Colonic mucosa (tissue), 4 donors: ENCODE data around the gene PDLIM7. TPM values are rescaled to one million over a fixed set of nuclear protein-coding genes. Genes with fewer than 3 reads are reported as not detected.
A peak's percentile ranks its signal among the peaks of the same experiment; 100 is the strongest.

Source experiments
- DNase-seq: peaks from one replicate; pipeline ENCODE4 v3.0.0-alpha.2; 2020
- H3K27ac ChIP-seq: fragments of 200-600 bp; one replicate; pipeline ENCODE4 v1.8.0; 2021
- H3K27me3 ChIP-seq: fragments of 200-600 bp; one replicate; pipeline ENCODE4 v1.8.0; 2021
- H3K36me3 ChIP-seq: fragments of 200-600 bp; one replicate; pipeline ENCODE4 v1.8.0; 2021
- H3K4me1 ChIP-seq: fragments of 200-600 bp; one replicate; pipeline ENCODE4 v1.8.0; 2021; ENCODE audit warnings: mild to moderate bottlenecking
- H3K4me3 ChIP-seq: fragments of 200-600 bp; one replicate; pipeline ENCODE4 v1.8.0; 2021
- H3K9ac ChIP-seq, 2 donors: one replicate each; pipeline ENCODE4 v1.7.0; 2013; ENCODE audit warnings: control low read depth in 2 of 2, low read depth in 2 of 2, low read length in 2 of 2
- H3K9me3 ChIP-seq: fragments of 200-600 bp; one replicate; pipeline ENCODE4 v1.8.0; 2021
- CTCF ChIP-seq: fragments of 200-600 bp; IDR thresholded peaks from one replicate; pipeline ENCODE4 v1.8.0; 2022; ENCODE audit warnings: antibody characterized with exemption, mild to moderate bottlenecking
- intact Hi-C: fragments of 100-400 bp; cut with DNase I; formaldehyde crosslinking; loops from one replicate; pipeline ENCODE4 v1.14.1; 2022
- total RNA-seq, 2 donors: library from RNA; stranded (reverse); fragmentation: NEBNext Ultra II Directional in 1 of 2; extraction: Animal tissue kit (Norgen Biotek cat#: 25700) in 1 of 2; gene quantifications; one replicate each; pipeline ENCODE4 v1.2.1, GENCODE V29; 2021
- donor health status: healthy.
- donor health status: DM: no; HTN: no; CAD: no.
- donor health status: DM: no; HTN: no; CAD: no.

Gene PDLIM7
- total RNA-seq, 2 donors from 2014 or later = 19.7 to 44.9 TPM

- Histone ChIP-seq H3K9ac (peak overlapping the region in 1 of 2 donors; percentile 40), H3K4me1 (peaks cover 9% of the 10 kb centered on the region), H3K9me3 (no peaks in the 10 kb centered on the region), H3K4me3 (peak overlapping the region; percentile 55), H3K36me3 (no peaks in the 10 kb centered on the region), H3K27me3 (peaks cover 3% of the 10 kb centered on the region), H3K27ac (no peak overlapping the region)
- no peak for TF ChIP-seq CTCF
- intact Hi-C loops = no loop called here
- no peak for DNase-seq
These were observed 25.6 kb downstream of the PDLIM7 start for GRCh38 chr5:177471610-177472356.

GRCh38 chr5:177470759-177471536 lies 26.5 kb downstream of the PDLIM7 start:
- TF ChIP-seq CTCF = no peak
- DNase-seq = no peak
- intact Hi-C loops = no loop called here
- H3K36me3 ChIP-seq = no peaks in the 10 kb centered on the region
- H3K9me3 ChIP-seq = no peaks in the 10 kb centered on the region
- H3K27me3 ChIP-seq = peaks cover 3% of the 10 kb centered on the region
- H3K4me3 ChIP-seq = no peak overlapping the region
- peaks cover 9% of the 10 kb centered on the region for H3K4me1 ChIP-seq
- no peak overlapping the region for H3K9ac ChIP-seq
- H3K27ac ChIP-seq = no peak overlapping the region

GRCh38 chr5:177469750-177470525 lies 27.5 kb downstream of the PDLIM7 start:
- Histone ChIP-seq H3K4me1 (peaks cover 9% of the 10 kb centered on the region), H3K27me3 (peaks cover 3% of the 10 kb centered on the region)
- intact Hi-C loops = no loop called here

GRCh38 chr5:177468685-177469628 lies 28.4 kb downstream of the PDLIM7 start:
- Histone ChIP-seq H3K36me3 (no peaks in the 10 kb centered on the region), H3K4me1 (peaks cover 9% of the 10 kb centered on the region), H3K27ac (no peak overlapping the region)

More at GRCh38 chr5:177469750-177470525, 27.5 kb downstream of the PDLIM7 start:
- H3K27ac ChIP-seq = no peak overlapping the region
- no peak overlapping the region for H3K4me3 ChIP-seq
- no peak overlapping the region for H3K9ac ChIP-seq
- H3K9me3 ChIP-seq = no peaks in the 10 kb centered on the region
- H3K36me3 ChIP-seq = no peaks in the 10 kb centered on the region
- no peak for DNase-seq
- no peak for TF ChIP-seq CTCF

More at GRCh38 chr5:177468685-177469628, 28.4 kb downstream of the PDLIM7 start:
- DNase-seq = no peak
- no peak for TF ChIP-seq CTCF
- no peak overlapping the region for H3K9ac ChIP-seq
- peaks cover 3% of the 10 kb centered on the region for H3K27me3 ChIP-seq
- intact Hi-C loops = no loop called here
- H3K4me3 ChIP-seq = no peak overlapping the region
- no peaks in the 10 kb centered on the region for H3K9me3 ChIP-seq
